GM06990 (cell line): Measurements from ENCODE around the gene MAFG.

Source experiments
- DNase-seq: peaks from one replicate; pipeline ENCODE4 v3.0.0-alpha.2; 2011; ENCODE audit not compliant: insufficient read length; ENCODE audit errors: extremely low read depth
- H3K27me3 ChIP-seq: replicated peaks from 2 replicates; pipeline ENCODE4 v1.6.0; 2011; ENCODE audit warnings: low read length; ENCODE audit not compliant: control insufficient read depth, insufficient read depth
- H3K36me3 ChIP-seq: 2 replicates; pipeline ENCODE4 v1.5.1; 2011; ENCODE audit warnings: low read length; ENCODE audit not compliant: control insufficient read depth, insufficient read depth
- H3K4me3 ChIP-seq: replicated peaks from 2 replicates; pipeline ENCODE4 v1.5.1; 2011; ENCODE audit warnings: low read depth, mild to moderate bottlenecking, control low read depth, low read length
- CTCF ChIP-seq: IDR thresholded peaks from 2 replicates; pipeline ENCODE4 v1.5.1; 2011; ENCODE audit warnings: low read length, control low read depth, mild to moderate bottlenecking, inconsistent platforms; ENCODE audit not compliant: insufficient read depth, poor library complexity, severe bottlenecking

The MAFG gene

GRCh38 chr17:81914103-81914850 is 13.3 kb downstream of the MAFG start:
- Histone ChIP-seq H3K4me3 (no peak overlapping the region), H3K36me3 (peaks cover 30% of the 10 kb centered on the region)
- TF ChIP-seq CTCF, result no peak

GRCh38 chr17:81913394-81914102 is 14.0 kb downstream of the MAFG start:
- H3K36me3 ChIP-seq, result peaks cover 30% of the 10 kb centered on the region

More at GRCh38 chr17:81914103-81914850, 13.3 kb downstream of the MAFG start:
- no peak for DNase-seq
- H3K27me3 ChIP-seq, result no peaks in the 10 kb centered on the region

DNA sequence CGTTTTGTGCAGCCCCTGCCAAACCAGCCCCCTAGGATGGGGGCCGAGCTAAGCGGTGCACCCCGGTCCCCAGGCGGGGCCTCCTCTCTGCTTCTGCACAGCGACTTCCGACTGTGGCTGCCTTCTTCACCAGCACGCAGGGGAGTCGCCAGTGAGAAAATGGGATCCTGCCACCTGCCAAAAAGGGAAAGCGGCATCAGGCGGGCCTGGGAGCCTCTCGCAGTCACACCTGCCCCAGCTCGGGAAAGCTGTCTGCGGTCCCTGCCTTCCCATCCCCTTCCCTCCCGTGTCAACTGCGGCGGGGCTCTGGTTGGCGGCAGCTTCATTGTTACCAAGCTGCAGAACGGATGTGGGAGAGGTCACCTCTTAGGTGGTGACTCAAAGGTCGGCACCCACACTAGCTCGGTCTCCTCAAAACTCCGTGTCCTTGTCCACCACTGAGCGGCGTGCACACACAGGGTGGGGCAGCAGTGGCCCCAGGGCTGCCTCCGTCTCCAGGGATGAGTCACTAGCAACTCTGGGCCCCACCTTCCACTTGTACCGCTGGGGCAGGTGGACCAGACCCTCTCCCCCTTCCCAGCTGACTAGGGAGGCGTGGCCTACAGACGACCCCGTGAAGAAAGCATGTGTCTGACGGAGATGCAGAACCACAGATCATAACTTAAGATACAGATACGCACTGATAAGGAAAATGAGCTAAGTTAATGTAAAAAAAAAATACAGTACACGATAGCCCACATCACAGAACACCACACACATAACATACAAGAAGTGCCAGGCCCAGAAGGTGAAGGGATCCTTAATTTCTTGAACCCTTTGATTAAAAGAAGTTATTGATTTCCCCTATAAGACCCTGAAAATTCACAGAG is 14.9 kb downstream of the MAFG start:
- TF ChIP-seq CTCF, result no peak
- no peak overlapping the region for H3K4me3 ChIP-seq
- no peaks in the 10 kb centered on the region for H3K27me3 ChIP-seq
- DNase-seq, result no peak
- H3K36me3 ChIP-seq, result peaks cover 33% of the 10 kb centered on the region

More at GRCh38 chr17:81913394-81914102, 14.0 kb downstream of the MAFG start:
- TF ChIP-seq CTCF, result no peak
- H3K27me3 ChIP-seq, result no peaks in the 10 kb centered on the region
- H3K4me3 ChIP-seq, result no peak overlapping the region
- DNase-seq, result no peak

- no peak for TF ChIP-seq CTCF
- DNase-seq, result no peak
- Histone ChIP-seq H3K4me3 (no peak overlapping the region), H3K27me3 (no peaks in the 10 kb centered on the region), H3K36me3 (peaks cover 35% of the 10 kb centered on the region)
Measured at GRCh38 chr17:81911969-81912368, 15.6 kb downstream of the MAFG start.

DNA sequence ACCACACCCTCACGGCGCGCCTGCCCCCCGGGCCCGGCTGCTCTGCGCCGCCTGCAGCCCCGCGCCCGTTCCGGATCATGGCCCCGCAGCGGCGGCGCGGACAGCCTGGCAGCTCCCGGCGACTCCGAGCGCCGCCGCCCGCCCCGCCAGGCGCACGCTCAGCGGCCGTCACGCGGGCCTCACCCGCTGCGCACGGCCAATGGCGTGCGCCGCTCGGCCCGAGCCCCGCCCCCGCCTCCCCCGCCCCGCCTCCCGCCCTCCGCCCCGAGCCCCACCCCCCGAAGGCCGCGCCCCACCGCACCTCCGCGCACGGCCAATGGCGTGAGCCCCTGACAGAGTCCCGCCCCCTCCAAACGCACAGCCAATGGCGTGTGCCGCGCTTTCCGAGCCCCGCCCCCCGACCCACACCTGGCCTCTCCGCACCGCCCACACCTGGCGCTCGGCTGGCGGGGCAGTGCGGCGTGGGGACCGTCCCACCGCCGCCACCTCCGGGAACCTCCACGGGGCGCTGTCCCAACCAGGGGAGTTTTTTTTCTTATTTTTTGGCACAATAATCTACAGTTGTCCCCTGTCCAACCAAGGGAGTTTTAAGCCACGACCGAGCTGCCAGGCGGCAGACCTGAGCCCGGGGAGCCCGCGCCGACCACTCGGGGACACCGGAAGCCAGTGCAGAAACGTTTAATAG is 16.1 kb downstream of the MAFG start, which contains the start of gene PCYT2:
Gene PCYT2, minus strand, starts transcription at position 123 of the 685 bp plus-strand sequence. Its CDS starts 44 bp downstream, at position 79.
- DNase-seq, result peak; percentile 84
- Histone ChIP-seq H3K27me3 (no peaks in the 10 kb centered on the region), H3K36me3 (peaks cover 39% of the 10 kb centered on the region), H3K4me3 (peak within 1 kb of the TSS; percentile 72)
- peak; percentile 5 for TF ChIP-seq CTCF
